ENCODE data around the gene SEPTIN10. TPM values are rescaled to one million over a fixed set of nuclear protein-coding genes. Genes with fewer than 3 reads are reported as not detected.

SEPTIN10 gene
- polyA plus RNA-seq, 4 donors: 104 to 133 (median 119) TPM

- DNase-seq (ENCODE audit: low read depth in 4 of 4, low spot score in 3 of 4): no peak
Observed at GRCh38 chr2:109503191-109503590, 110.6 kb downstream of the SEPTIN10 start.

- DNase-seq (ENCODE audit: low read depth in 4 of 4, low spot score in 3 of 4): no peak
Observed at GRCh38 chr2:109501461-109501860, 112.3 kb downstream of the SEPTIN10 start.

GRCh38 chr2:109500910-109501309, 112.9 kb downstream of the SEPTIN10 start:
- no peak for DNase-seq (ENCODE audit: low read depth in 4 of 4, low spot score in 3 of 4)

- DNase-seq (ENCODE audit: low read depth in 4 of 4, low spot score in 3 of 4): no peak
Observed at GRCh38 chr2:109499566-109499965, 114.2 kb downstream of the SEPTIN10 start.

- DNase-seq (ENCODE audit: low read depth in 4 of 4, low spot score in 3 of 4): no peak
Observed at GRCh38 chr2:109498906-109499305, 114.9 kb downstream of the SEPTIN10 start.

GRCh38 chr2:109497911-109498870, 115.6 kb downstream of the SEPTIN10 start:
- DNase-seq (ENCODE audit: low read depth in 4 of 4, low spot score in 3 of 4): no peak

GRCh38 chr2:109497463-109497862, 116.3 kb downstream of the SEPTIN10 start:
- no peak for DNase-seq (ENCODE audit: low read depth in 4 of 4, low spot score in 3 of 4)

GRCh38 chr2:109494351-109494750, 119.4 kb downstream of the SEPTIN10 start:
- no peak for DNase-seq (ENCODE audit: low read depth in 4 of 4, low spot score in 3 of 4)

GRCh38 chr2:109493176-109493935, 120.4 kb downstream of the SEPTIN10 start:
- no peak for DNase-seq (ENCODE audit: low read depth in 4 of 4, low spot score in 3 of 4)

Other genes starting within 250 kb of the SEPTIN10 start
- 10 to 100 TPM; 13.7 to 20.2 (median 18.1) TPM for gene SOWAHC, start 398 bp upstream of the SEPTIN10 start, polyA plus RNA-seq (ENCODE audit: insufficient read length in 4 of 4)
- gene RGPD5, start 180.3 kb upstream of the SEPTIN10 start, polyA plus RNA-seq (ENCODE audit: insufficient read length in 4 of 4): 10 to 100 TPM in 3 of 4 donors, 1 to 10 TPM in 1; 2.5 to 31.7 (median 15.1) TPM